GM19193 (cell line): ENCODE data around the gene STRA6.

ENCODE experiments used
- POLR2A ChIP-seq: IDR thresholded peaks from 4 replicates; pipeline ENCODE4 v1.6.1; 2011; ENCODE audit not compliant: insufficient read depth, insufficient read length; ENCODE audit errors: extremely low read depth

Gene STRA6, protein sequence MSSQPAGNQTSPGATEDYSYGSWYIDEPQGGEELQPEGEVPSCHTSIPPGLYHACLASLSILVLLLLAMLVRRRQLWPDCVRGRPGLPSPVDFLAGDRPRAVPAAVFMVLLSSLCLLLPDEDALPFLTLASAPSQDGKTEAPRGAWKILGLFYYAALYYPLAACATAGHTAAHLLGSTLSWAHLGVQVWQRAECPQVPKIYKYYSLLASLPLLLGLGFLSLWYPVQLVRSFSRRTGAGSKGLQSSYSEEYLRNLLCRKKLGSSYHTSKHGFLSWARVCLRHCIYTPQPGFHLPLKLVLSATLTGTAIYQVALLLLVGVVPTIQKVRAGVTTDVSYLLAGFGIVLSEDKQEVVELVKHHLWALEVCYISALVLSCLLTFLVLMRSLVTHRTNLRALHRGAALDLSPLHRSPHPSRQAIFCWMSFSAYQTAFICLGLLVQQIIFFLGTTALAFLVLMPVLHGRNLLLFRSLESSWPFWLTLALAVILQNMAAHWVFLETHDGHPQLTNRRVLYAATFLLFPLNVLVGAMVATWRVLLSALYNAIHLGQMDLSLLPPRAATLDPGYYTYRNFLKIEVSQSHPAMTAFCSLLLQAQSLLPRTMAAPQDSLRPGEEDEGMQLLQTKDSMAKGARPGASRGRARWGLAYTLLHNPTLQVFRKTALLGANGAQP

DNA sequence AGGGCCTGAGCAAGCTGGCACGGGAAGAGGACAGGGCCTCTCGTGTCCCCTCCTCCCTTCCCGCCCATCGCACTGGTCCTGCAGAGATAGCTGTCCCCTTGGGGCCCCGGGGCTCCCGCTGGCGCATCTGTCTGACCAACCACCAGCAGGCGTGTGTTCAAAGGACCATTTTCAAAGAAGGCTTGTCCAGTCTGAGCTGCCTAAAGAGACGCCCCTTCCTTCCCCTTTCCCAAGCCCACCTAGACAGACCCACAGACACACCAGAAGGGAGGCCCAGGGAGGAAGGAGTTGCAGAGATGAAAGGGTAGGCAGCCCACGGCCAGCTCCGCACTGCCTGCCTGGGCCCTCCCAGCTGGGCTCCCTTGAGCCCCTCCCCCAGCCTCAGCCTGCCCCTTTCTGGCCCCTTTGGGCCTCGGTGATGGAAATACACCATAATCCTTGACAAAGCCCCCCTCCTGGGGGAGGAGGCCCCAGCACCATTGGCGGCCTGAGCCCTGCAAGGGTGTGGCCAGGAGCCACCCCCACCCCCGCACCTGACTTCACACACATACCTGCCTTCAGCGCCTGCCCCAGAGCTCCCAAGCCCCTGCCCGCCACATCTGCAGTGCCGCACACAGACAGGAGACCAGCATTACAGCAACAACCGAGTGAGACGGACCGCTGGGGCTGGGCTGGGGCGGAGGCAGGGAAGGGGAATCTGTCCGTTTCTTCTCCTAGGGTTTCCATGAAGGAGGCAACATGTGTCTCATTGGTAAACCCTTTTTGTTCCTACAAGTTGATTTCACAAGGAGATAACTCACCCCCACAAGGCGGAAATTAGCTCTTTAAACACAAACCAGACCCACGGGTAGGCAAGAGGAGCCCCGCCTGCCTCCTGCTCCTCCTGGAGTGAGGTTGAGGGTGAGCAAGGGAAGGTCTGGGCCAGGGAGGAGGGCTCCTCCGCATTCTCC, at the start of gene STRA6:
Gene STRA6 (minus strand): TSS at position 336 of the 950 bp plus-strand sequence. CDS start 520 bp downstream, outside the sequence.
- no peak for TF ChIP-seq POLR2A

DNA sequence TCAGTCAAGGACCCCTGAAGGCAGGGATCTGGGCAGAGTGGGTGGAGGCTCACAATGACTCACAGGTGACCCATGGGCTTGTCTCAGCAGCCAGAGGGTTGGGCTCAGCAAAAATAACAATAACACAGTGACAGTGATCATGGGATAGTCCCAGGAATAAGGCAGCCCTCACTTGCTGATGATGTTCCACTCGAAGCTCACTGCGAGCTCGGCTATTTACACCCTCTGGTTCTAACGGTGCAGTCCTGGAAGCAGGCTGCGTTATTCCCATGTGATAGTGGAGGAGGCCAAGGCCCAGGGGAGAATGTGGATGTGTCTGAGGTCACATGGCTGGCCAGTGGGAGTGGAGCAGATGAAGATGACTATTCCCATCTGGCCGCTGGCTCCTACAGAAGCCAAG, 49.7 kb upstream of the STRA6 start:
- no peak for TF ChIP-seq POLR2A

DNA sequence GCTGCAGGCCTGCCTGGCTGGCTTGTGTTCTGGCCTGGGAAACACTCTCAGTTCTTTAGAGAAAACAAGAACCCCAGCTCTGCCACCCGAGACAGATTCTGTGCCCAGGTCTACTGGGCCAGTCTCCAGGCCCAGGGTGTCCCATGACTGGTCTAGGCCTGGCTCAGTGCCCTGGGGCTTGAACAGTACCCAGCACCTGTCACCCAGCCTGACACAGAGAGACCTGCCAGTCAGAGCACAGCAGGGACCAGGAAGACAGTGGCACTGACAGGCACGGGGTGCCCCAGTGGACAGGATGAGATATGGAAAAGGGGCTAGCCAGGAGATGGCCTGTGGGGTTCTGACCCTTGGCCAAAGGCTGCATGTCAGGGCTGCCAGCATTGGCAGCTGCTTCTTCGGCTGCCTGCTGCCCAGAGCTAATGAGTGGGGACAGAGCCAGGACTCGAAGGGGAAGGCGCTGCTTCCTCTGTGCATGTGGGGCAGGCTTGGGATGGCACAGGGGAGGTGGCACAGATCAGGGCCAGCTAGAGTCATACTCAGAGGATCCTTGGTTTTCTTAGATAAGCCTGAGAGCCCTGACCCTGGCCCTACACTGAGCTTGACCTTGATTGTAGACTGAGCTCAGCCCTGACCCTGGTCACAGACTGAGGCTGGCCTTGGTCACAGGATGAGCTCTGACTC, 48.7 kb upstream of the STRA6 start:
- TF ChIP-seq POLR2A, result no peak

DNA sequence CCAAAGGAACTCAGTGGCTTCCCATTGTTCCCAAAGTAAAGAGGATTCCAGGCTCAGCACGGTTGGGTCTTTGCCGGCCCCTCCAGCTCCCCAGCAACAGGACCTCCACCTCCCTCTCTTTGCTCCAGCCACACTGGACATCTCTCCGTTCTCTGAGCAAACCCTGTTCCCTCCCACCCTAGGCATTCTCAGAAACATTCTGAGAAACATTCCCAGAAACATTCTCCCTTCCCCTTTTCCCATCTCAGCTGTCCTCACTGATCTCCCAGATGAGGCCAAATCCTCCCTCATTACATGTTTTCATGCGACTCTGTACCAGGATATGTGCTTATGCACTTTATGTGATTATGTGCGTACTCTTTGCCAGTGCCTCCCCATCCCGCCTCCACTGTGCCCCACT, 47.7 kb upstream of the STRA6 start:
- no peak for TF ChIP-seq POLR2A

DNA sequence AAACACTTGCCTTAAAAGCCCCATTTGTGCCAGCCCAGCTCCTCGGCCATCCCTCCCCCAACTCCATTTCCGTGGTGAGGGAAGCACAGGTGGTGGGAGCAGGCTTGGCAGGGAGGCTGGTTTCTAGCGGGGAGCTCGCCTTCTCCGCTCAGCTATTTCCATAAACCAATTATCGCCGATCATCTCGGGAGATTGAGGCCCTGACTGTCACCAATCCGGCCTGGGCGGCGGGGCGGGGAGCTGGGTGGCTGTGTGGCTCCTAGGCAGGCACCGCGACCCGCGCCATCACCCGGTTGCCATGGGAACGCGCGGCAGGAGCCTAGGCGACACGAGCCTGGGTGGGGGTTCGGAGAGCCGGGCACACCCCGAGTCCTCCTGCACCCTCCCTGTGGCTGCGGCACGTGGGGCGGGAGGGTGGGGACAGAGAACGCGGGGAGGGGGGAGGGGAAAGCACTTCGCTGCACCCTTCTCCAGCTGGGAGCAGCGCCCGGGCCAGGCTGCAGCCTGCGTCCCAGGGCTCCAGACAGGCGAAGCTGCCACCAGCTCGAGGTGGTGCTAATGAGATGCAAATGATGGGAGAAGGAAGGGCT, 42.9 kb upstream of the STRA6 start:
- no peak for TF ChIP-seq POLR2A

DNA sequence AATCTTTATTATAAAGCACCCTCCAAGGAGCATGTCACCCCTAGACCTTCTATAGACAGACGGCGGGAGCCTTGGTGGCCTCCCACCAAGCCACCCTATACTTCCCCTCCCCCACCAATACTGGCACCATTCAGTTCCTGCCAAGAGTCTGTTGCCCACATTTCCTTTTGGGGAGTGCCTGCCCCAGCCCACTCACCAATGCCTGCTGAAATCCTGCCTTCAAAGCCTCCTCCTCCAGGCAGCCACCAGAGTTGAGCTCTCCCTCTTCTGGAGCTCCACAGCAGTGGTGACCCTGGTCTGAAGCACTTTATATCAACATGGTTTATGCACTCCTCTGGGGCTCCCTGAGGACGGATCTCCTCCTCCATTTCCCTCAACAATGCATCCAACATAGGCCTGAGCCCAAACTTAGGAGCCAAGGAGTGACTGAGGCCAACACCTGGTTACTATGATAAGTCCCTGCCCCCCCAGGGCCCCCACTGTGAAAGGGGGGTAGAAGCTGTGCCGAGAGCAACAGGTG, 42.3 kb upstream of the STRA6 start:
- TF ChIP-seq POLR2A, result no peak

DNA sequence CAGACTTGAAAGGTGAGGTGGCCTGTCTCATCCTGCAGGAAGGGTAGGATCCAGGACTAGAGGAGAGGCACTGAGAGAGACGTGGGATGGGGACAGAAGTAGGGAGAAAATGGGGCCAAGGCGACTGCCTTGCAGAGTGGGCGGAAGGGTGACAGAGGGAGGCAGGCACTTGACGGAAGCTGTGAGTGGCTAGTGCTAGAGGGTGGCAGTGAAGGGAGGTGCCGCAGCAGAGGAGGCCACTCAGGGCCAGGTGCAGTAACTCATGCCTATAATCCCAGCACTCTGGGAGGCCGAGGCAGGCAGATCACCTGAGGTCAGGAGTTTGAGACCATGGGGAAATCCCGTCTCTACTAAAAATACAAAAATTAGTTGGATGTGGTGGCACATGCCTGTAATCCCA, 40.8 kb upstream of the STRA6 start:
- TF ChIP-seq POLR2A, result no peak

DNA sequence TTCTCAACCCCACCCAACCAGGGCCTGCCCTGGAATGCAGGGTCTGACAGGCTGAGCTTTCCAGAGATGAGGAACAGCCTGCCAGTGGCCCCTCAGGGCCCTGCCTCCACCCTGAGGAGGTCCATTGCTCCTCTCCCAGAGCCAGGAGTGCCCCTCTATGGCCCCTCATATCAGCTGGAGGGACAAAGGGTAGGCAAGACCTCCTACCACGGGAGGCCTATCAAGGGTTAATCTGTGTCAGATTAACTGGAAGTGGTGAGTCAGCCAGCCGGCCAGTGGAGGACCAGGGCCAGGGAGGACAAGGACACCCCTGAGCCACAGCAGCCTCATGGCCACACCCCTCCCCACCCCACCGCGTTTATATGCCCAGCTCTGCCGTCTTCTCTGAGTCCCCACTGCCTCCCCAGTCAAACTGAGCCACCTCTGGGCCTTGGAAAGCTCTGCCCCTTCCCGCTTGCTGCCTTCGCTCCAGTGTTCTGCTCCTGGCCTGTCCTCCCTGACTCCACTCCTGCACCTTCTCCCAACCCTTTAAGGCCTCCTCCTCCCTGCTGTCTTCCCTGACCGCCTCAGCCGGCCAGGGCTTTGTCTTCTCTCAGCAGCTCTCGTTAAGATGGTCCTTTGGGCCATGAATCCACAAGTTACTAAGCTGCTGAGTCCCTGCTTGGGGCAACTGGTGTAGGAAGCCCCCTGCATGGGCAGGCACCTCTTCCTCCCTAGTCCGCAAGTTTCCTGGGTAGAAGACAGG, 40.0 kb upstream of the STRA6 start:
- TF ChIP-seq POLR2A, result no peak

DNA sequence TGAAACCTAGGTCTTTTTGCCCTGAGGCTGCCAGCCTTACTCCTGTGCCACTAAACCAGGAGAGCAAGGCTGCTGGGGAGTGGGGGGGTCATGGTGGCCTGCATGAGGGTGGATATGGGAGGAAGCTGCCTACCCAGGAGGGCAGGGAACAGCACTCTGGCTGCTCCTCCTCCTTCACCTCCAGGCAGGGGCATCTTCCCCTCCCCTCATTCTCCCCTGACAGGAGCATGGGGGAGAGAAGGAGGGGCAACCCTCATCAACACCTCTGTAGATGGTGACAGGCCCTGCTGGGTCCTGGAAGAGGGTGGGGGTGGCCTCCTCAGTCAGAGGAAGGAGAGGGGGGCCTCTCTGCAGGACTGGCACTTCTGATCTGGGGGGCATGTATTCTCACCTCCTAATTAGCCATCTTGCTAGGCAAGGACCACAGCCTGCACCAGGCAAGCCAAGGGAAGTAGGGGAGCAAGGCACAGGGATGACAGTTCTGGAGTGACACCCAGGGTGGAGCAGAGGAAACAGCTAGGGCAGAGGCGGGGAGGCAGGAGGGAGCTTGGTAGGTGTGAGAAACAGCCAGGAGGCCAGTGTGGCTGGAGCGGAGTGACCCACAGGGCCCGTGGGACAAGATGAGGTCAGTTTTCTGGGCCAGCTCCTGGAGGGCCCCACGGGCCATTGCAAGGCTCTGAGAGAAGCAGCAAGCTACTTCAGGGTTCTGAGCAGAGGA, 38.5 kb upstream of the STRA6 start:
- no peak for TF ChIP-seq POLR2A

DNA sequence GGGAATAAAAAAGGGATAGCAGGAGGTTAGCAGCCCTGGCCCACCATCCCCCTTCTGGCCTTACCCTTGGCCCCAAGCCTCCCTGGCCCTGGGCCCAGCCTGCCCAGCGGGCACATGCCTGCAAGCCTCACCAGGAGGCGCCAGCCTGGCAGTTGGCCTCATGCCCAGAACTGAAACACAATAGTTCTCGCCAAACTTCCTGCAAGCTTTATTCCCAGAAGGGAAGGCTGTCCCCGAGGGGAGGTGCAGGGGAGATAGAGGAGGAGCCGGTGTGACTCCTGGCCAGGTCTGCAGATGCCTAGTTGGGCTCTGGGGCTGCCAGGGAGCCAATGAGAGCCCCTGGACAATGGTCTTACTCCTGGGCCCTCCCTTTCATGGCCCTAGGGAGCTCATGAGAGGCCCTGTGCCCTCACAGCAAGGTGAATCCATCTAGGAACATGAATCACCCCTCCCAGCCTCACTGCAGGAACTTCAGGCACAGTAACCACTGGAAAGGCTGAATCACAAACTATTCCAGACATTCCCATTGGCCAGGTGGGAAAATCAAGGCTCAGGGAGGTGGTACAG, 37.5 kb upstream of the STRA6 start:
- TF ChIP-seq POLR2A, result no peak

DNA sequence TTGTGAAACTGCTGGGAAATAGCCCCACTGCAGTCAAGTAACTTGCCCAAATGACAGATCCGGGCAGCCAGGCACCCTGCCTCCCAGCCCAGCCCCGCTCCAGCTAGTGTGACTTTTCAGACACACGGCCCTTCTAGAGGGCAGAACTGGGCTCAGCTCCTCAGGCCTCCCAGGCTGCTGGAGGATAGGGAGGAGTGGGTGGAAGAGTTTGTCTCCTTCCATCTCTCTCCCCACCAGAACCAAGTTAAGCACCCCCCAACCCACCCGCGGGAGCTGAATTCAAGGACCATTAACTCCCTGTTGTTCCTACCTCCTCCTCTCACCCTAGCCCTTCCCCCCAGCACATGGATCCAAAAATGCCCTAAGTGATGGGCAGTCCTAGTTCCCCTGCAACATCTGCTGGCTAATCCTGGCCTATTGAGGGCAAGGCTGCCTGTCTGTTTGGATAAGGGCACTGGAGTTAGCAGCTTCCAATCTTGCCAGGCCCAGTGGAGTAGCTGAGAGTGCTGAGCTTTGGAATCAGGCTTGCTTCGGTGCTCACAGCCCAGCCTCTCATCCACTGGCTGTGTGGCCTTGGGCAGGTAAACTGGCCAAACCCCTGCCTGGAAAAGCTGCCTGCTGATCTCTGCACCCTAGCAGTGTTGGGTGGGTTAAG, 36.6 kb upstream of the STRA6 start:
- no peak for TF ChIP-seq POLR2A

DNA sequence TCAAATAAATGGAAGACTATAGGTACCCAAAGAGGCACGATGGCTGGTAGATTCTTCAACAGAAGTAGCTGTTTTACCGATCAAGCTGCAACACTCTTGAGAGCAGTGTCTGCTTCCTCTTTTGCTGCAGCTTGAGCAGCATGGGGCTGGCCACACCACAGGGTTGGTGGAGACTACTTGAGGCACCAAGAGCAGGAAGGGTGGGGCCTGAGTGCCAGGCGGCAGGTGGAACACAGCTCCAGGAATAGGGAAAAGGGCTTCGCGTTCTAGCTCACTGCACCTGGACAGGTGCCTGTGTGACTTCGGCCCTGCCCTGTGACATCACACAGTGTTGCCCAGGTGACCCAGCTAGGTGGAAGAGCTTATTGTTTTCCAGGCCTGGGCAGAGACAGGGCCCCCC, 33.4 kb upstream of the STRA6 start, which contains the start of gene CCDC33:
Gene CCDC33 (plus strand): TSS at position 365 of the 400 bp plus-strand sequence. CDS start 394 bp downstream, outside the sequence.
- no peak for TF ChIP-seq POLR2A

DNA sequence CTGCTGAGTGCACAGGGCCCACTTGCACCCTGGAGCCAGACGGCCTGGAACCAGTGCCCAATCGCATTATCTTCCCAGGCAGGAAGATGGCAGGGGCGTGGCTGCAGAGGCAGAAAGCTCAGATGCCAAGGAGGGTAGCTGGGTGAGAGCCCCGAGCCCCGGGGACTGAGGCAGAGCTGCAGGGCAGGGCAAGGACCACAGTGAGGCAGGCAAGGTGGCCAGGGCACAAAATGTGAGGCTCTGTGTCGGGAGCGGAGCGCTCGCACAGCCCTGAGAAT, 31.9 kb upstream of the STRA6 start:
- no peak for TF ChIP-seq POLR2A
